K562 (cell line): ENCODE measurements around the gene ZBTB39. TPM values are rescaled to one million over a fixed set of nuclear protein-coding genes. Genes with fewer than 3 reads are reported as not detected.

Source experiments
- ATAC-seq: fragments of 200-7000 bp; cut with Tn5 transposase; 3 replicates; pipeline ENCODE4 v1.9.1; 2020; ENCODE audit warnings: moderate library complexity
- BruUV-seq: library from RNA; stranded (reverse); fragments of 400-500 nt; replicated peaks from 2 replicates; lab custom pipeline; 2021; lab: Mats Ljungman, UMichigan
- CTCF ChIA-PET: fragments of 300-600 bp; formaldehyde crosslinking; extraction: SDS; loops from one replicate; lab custom pipeline; 2021; ENCODE audit warnings: low intra/inter-chr PET ratio; lab: Yijun Ruan, JAX
- POLR2A ChIA-PET: fragments of 300-600, 350-650 bp; sonication (Branson Sonifier 250); formaldehyde crosslinking; extraction: SDS; loops from one replicate; lab custom pipeline; 2021; ENCODE audit warnings: antibody characterized with exemption, inconsistent platforms; lab: Yijun Ruan, JAX
- DNase-seq, 4 experiments: peaks; one replicate each; pipeline versions ENCODE4 v3.0.0 to v3.0.0-alpha.2; 2011 to 2018; ENCODE audit warnings: low spot score in 3 of 4, mixed read lengths in 3 of 4; ENCODE audit errors: extremely low read depth in 1 of 4
- FAIRE-seq: peaks from 2 replicates; lab custom pipeline; 2011; peaks lifted over from hg19 to GRCh38; lab: Jason Lieb, UNC
- H2AFZ ChIP-seq: 2 replicates; pipeline ENCODE4 v1.6.0; 2011; ENCODE audit warnings: low read depth, low read length, control low read depth, inconsistent platforms
- H3K27ac ChIP-seq: fragments of 200-600 bp; 3 replicates; pipeline ENCODE4 v1.8.0; 2011; ENCODE audit warnings: low read depth, mild to moderate bottlenecking, control low read depth, inconsistent platforms, low read length, moderate library complexity, mixed read lengths; ENCODE audit errors: extremely low read depth
- H3K27me3 ChIP-seq, 2 experiments: fragments of 300-600 bp in 1 of 2; 2 replicates in 1 of 2; 3 replicates in 1 of 2; pipeline versions ENCODE4 v1.6.0 to v1.8.0; 2011; ENCODE audit warnings: inconsistent platforms in 2 of 2, low read length in 2 of 2, mild to moderate bottlenecking in 1 of 2, mixed read lengths in 1 of 2, moderate library complexity in 1 of 2; ENCODE audit not compliant: control insufficient read depth in 2 of 2, insufficient read depth in 2 of 2
- H3K36me3 ChIP-seq: fragments of 300-600 bp; 3 replicates; pipeline ENCODE4 v1.8.0; 2011; ENCODE audit warnings: mild to moderate bottlenecking, low read length, inconsistent platforms; ENCODE audit not compliant: control insufficient read depth, insufficient read depth
- H3K4me1 ChIP-seq, 2 experiments: fragments of 200-600 bp in 1 of 2; replicated peaks in 1 of 2; 2 replicates in 1 of 2; 3 replicates in 1 of 2; pipeline versions ENCODE4 v1.5.1 to v1.8.0; 2011; ENCODE audit warnings: inconsistent platforms in 2 of 2, low read length in 2 of 2, mild to moderate bottlenecking in 1 of 2, mixed read lengths in 1 of 2, moderate library complexity in 1 of 2; ENCODE audit not compliant: control insufficient read depth in 2 of 2, insufficient read depth in 2 of 2
- H3K4me2 ChIP-seq: 2 replicates; pipeline ENCODE4 v1.6.1; 2011; ENCODE audit warnings: low read length, control low read depth, inconsistent platforms, mixed read lengths; ENCODE audit not compliant: insufficient read depth
- H3K4me3 ChIP-seq: fragments of 200-600 bp; sonication (generic), shearing (Covaris generic); 2 replicates; pipeline ENCODE4 v1.5.1; 2016; ENCODE audit warnings: control low read depth, inconsistent platforms
- H3K79me2 ChIP-seq: fragments of 200-600 bp; 3 replicates; pipeline ENCODE4 v1.8.0; 2011; ENCODE audit warnings: low read length, inconsistent platforms; ENCODE audit not compliant: control insufficient read depth, insufficient read depth
- H3K9ac ChIP-seq, 2 experiments: 2 replicates each; pipeline versions ENCODE4 v1.6.0 to v1.6.1; 2011; ENCODE audit warnings: low read depth in 2 of 2, low read length in 2 of 2, control low read depth in 1 of 2, inconsistent platforms in 1 of 2, mild to moderate bottlenecking in 1 of 2, mixed read lengths in 1 of 2; ENCODE audit not compliant: insufficient read depth in 1 of 2
- H3K9me1 ChIP-seq: one replicate; pipeline ENCODE4 v1.6.0; 2011; ENCODE audit warnings: inconsistent platforms, mild to moderate bottlenecking, low read length, moderate library complexity; ENCODE audit not compliant: control insufficient read depth, insufficient read depth
- H3K9me3 ChIP-seq: replicated peaks from 2 replicates; pipeline ENCODE4 v1.5.1; 2011; ENCODE audit warnings: low read depth, low read length, inconsistent platforms; ENCODE audit not compliant: control insufficient read depth, insufficient read depth
- H4K20me1 ChIP-seq: replicated peaks from 2 replicates; pipeline ENCODE4 v1.6.1; 2011; ENCODE audit warnings: low read length, inconsistent platforms, mixed read lengths; ENCODE audit not compliant: control insufficient read depth, insufficient read depth
- HSF4 ChIP-seq: fragments of 250-450 bp; sonication (Bioruptor Pico); IDR thresholded peaks from 2 replicates; pipeline ENCODE4 v2.1.2; 2022; ENCODE audit warnings: mild to moderate bottlenecking, moderate library complexity, borderline replicate concordance
- ZFX ChIP-seq: sonication (generic); formaldehyde crosslinking; IDR thresholded peaks from 2 replicates; pipeline ENCODE4 v1.8.0; 2022; ENCODE audit warnings: mild to moderate bottlenecking, missing genetic modification reagents, moderate library complexity
- ZNF24 ChIP-seq: fragments of 450-650 bp; IDR thresholded peaks from 2 replicates; pipeline ENCODE4 v1.6.1; 2016
- WGBS: fragments of 100-300 bp; shearing (Covaris generic); methylation state at CpG from one replicate; pipeline ENCODE4 v1.1.6; 2016; ENCODE audit warnings: low coverage, mixed read lengths; ENCODE audit not compliant: insufficient coverage; ENCODE audit errors: missing lambda C conversion rate; 5-methylcytosine and 5-hydroxymethylcytosine counted together
- in situ Hi-C: fragments of 300-500 bp; cut with MboI; formaldehyde crosslinking; loops from 4 replicates; pipeline ENCODE4 v1.15.0; 2018; ENCODE audit warnings: inconsistent platforms, mixed read lengths
- intact Hi-C: fragments of 100-400 bp; cut with micrococcal nuclease; formaldehyde crosslinking; loops from 2 replicates; pipeline ENCODE4 v1.14.2; 2022
- polyA plus RNA-seq, 8 experiments: library from polyadenylated mRNA; depleted of rRNA in 4 of 8; stranded (reverse) in 5 of 8; unstranded in 3 of 8; fragments of >200 nt; fragmentation: Nextera tagmentation in 2 of 8; fragmentation: Illumina TruSeq in 1 of 8; extraction: Ambion mirVana in 2 of 8; extraction: Trizol in 1 of 8; gene quantifications; 2 replicates each; pipeline versions ENCODE4 v1.2.1 to v1.2.3, GENCODE V29; 2011 to 2014; ENCODE audit warnings: inconsistent platforms in 1 of 8, missing spikeins in 1 of 8
- total RNA-seq, 7 experiments: library from RNA; depleted of rRNA in 6 of 7; stranded (reverse); fragments of >200 nt in 6 of 7; fragmentation: Illumina TruSeq in 2 of 7; extraction: Trizol in 2 of 7; gene quantifications; 2 replicates each; pipeline versions ENCODE4 v1.2.1 to v1.2.3, GENCODE V29; 2011 to 2021; ENCODE audit warnings: low replicate concordance in 1 of 7
- TF ChIP-seq, protein P1 (sequence below): sonication (generic); formaldehyde crosslinking; IDR thresholded peaks from 2 replicates; pipeline ENCODE4 v1.8.0; 2023; ENCODE audit warnings: mild to moderate bottlenecking, missing genetic modification reagents
- TF ChIP-seq, protein P2 (sequence below), 3 experiments: IDR thresholded peaks in 2 of 3; conservative IDR thresholded peaks in 1 of 3; 2 replicates each; pipeline ENCODE4 v1.5.1; 2011 to 2012; ENCODE audit warnings: low read length in 3 of 3, mild to moderate bottlenecking in 3 of 3, control low read depth in 2 of 3, improper control_type of control experiment in 1 of 3, inconsistent platforms in 1 of 3, low read depth in 1 of 3, mixed read lengths in 1 of 3, moderate library complexity in 1 of 3; ENCODE audit not compliant: insufficient read depth in 2 of 3

The ZBTB39 gene
- total and polyA plus RNA-seq, 9 of the 15 experiments (the other 6 are each of a cell fraction or from before 2014, with no cell fraction given): 3.3 to 13.3 (median 8.6) TPM

DNA sequence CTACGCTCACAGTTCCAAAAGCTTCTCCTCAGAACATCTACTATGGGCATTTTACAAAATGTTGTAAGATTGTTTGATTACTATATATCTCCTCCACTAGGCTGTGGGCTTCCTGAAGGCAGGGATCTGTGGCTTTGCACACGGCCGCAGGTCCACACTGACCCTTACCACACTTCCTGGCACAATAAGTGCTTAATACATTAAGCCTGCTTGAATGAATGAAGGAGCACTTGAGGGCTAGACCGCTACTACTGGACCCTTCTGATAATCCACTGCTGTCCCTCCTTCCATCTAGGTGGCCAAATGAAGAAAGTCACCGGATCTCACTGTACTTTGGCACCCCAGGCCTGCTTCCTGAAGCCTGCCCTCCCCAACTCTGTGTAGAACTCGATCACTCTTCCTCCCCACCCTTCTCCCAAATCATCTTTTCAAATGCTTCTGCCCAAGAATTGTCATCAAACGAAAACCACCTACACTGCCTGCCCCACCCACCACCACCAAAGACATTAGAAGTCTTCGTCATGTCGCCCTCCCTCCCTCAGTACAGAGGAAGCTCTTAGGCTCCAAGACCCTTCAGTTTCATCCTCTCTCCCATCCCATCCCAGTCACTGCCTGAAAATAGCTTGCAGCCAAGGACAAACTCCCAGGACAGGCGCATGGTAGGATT, 596 bp upstream of the ZBTB39 start:
- WGBS: 50% methylated on average over 10 of the region's 10 CpGs
- CTCF ChIA-PET: interaction anchor here (0.5 to 5.1 kb wide), 10 partner anchors 12 to 257 kb away, joined by 3 to 63 read pairs (median 4); partner anchors contain the start of gene STAT6
- no peaks in the 10 kb centered on the region for H3K27me3 ChIP-seq
- peaks cover 11 to 34% of the 10 kb centered on the region in 2 experiments; a peak in 4 of 5 replicates for H3K4me1 ChIP-seq
- intact Hi-C loops: loop anchor here (2.0 to 10.0 kb wide), 2 partner anchors 18 to 372 kb away; partner anchors contain the start of gene BAZ2A
- H3K79me2 ChIP-seq: peaks cover 27% of the 10 kb centered on the region
- peaks cover 31% of the 10 kb centered on the region for H3K36me3 ChIP-seq
- no peak for DNase-seq
- H3K4me2 ChIP-seq: peak overlapping the region; percentile 39; the same call in 1 of the 2 replicates
- in situ Hi-C loops: loop anchor here (5.0 kb wide), 1 partner anchor 105 kb away; the partner anchor contains the start of gene STAT6
- H4K20me1 ChIP-seq: no peaks in the 10 kb centered on the region; the same call in 1 of the 2 replicates
- H3K9me1 ChIP-seq: peaks cover 3% of the 10 kb centered on the region
- peak overlapping the region; percentile 15; the same call in 2 of the 3 replicates for H3K27ac ChIP-seq
- BruUV-seq: no TSS peak
- no peak for FAIRE-seq
- peak overlapping the region; percentile 84 for H2AFZ ChIP-seq
- ATAC-seq: no peak
- POLR2A ChIA-PET: no interaction called here
- H3K9ac ChIP-seq: peak overlapping the region; percentile 3 to 35; a peak in 3 of 4 replicates
- H3K9me3 ChIP-seq: no peaks in the 10 kb centered on the region
- no peak overlapping the region for H3K4me3 ChIP-seq
- TF ChIP-seq, protein P1, sequence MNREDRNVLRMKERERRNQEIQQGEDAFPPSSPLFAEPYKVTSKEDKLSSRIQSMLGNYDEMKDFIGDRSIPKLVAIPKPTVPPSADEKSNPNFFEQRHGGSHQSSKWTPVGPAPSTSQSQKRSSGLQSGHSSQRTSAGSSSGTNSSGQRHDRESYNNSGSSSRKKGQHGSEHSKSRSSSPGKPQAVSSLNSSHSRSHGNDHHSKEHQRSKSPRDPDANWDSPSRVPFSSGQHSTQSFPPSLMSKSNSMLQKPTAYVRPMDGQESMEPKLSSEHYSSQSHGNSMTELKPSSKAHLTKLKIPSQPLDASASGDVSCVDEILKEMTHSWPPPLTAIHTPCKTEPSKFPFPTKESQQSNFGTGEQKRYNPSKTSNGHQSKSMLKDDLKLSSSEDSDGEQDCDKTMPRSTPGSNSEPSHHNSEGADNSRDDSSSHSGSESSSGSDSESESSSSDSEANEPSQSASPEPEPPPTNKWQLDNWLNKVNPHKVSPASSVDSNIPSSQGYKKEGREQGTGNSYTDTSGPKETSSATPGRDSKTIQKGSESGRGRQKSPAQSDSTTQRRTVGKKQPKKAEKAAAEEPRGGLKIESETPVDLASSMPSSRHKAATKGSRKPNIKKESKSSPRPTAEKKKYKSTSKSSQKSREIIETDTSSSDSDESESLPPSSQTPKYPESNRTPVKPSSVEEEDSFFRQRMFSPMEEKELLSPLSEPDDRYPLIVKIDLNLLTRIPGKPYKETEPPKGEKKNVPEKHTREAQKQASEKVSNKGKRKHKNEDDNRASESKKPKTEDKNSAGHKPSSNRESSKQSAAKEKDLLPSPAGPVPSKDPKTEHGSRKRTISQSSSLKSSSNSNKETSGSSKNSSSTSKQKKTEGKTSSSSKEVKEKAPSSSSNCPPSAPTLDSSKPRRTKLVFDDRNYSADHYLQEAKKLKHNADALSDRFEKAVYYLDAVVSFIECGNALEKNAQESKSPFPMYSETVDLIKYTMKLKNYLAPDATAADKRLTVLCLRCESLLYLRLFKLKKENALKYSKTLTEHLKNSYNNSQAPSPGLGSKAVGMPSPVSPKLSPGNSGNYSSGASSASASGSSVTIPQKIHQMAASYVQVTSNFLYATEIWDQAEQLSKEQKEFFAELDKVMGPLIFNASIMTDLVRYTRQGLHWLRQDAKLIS (CRISPR knock-in tag): 0 out of 2 replicates have a peak, but pooled peaks have one; percentile 34
- TF ChIP-seq HSF4 (CRISPR knock-in tag): no peak
- TF ChIP-seq, protein P2, sequence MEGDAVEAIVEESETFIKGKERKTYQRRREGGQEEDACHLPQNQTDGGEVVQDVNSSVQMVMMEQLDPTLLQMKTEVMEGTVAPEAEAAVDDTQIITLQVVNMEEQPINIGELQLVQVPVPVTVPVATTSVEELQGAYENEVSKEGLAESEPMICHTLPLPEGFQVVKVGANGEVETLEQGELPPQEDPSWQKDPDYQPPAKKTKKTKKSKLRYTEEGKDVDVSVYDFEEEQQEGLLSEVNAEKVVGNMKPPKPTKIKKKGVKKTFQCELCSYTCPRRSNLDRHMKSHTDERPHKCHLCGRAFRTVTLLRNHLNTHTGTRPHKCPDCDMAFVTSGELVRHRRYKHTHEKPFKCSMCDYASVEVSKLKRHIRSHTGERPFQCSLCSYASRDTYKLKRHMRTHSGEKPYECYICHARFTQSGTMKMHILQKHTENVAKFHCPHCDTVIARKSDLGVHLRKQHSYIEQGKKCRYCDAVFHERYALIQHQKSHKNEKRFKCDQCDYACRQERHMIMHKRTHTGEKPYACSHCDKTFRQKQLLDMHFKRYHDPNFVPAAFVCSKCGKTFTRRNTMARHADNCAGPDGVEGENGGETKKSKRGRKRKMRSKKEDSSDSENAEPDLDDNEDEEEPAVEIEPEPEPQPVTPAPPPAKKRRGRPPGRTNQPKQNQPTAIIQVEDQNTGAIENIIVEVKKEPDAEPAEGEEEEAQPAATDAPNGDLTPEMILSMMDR (IDR thresholded peaks at IDR 0.05 in 2 of 3, conservative IDR thresholded peaks at IDR 0.05 in 1 of 3; ENCODE audit: insufficient read depth in 2 of 3, low read depth in 1 of 3, low read length in 3 of 3): 0 out of 6 replicates have a peak, but pooled peaks of 2 of the 3 experiments have one; percentile 7 to 14
- 0 out of 2 replicates have a peak, but pooled peaks have one; percentile 2 for TF ChIP-seq ZFX (CRISPR knock-in tag)
- TF ChIP-seq ZNF24: peak; percentile 22; the same call in 1 of the 2 replicates
